HG02759 (cell line): ENCODE results near the gene REEP1.
A peak's percentile ranks its signal among the peaks of the same experiment; 100 is the strongest.

Experiments
- ATAC-seq: cut with Tn5 transposase; IDR thresholded peaks from one replicate; pipeline ENCODE4 v1.9.1; 2021; ENCODE audit warnings: mild to moderate bottlenecking, moderate library complexity; ENCODE audit not compliant: unreplicated experiment

REEP1 gene

GRCh38 chr2:86226636-86227520 is 110.5 kb downstream of the REEP1 start:
- no peak for ATAC-seq

- ATAC-seq = no peak
Measured at GRCh38 chr2:86226070-86226469, 111.4 kb downstream of the REEP1 start.

- peak; percentile 79 for ATAC-seq
Measured at GRCh38 chr2:86225581-86225980, 111.8 kb downstream of the REEP1 start.

GRCh38 chr2:86224645-86225355 is 112.6 kb downstream of the REEP1 start:
- ATAC-seq = no peak

GRCh38 chr2:86223927-86224560 is 113.4 kb downstream of the REEP1 start:
- no peak for ATAC-seq

GRCh38 chr2:86223140-86223926 is 114.1 kb downstream of the REEP1 start:
- ATAC-seq = no peak

GRCh38 chr2:86221066-86221684 is 116.3 kb downstream of the REEP1 start:
- no peak for ATAC-seq

GRCh38 chr2:86219896-86220295 is 117.5 kb downstream of the REEP1 start:
- no peak for ATAC-seq

- no peak for ATAC-seq
Measured at GRCh38 chr2:86218124-86218523, 119.3 kb downstream of the REEP1 start.

- no peak for ATAC-seq
Measured at GRCh38 chr2:86216575-86217555, 120.6 kb downstream of the REEP1 start.

GRCh38 chr2:86214503-86214832 is 123.0 kb downstream of the REEP1 start:
- ATAC-seq = no peak

GRCh38 chr2:86213699-86214502 is 123.5 kb downstream of the REEP1 start:
- ATAC-seq = no peak

GRCh38 chr2:86213056-86213455 is 124.4 kb downstream of the REEP1 start:
- no peak for ATAC-seq

- ATAC-seq = no peak
Measured at GRCh38 chr2:86211796-86212188, 125.6 kb downstream of the REEP1 start.

GRCh38 chr2:86211033-86211795 is 126.2 kb downstream of the REEP1 start:
- ATAC-seq = no peak

- ATAC-seq = no peak
Measured at GRCh38 chr2:86204458-86204857, 133.0 kb downstream of the REEP1 start.

- no peak for ATAC-seq
Measured at GRCh38 chr2:86203614-86204013, 133.8 kb downstream of the REEP1 start.

GRCh38 chr2:86202702-86203101 is 134.7 kb downstream of the REEP1 start:
- ATAC-seq = no peak
